Measurements from ENCODE around the gene MLH1. TPM values are rescaled to one million over a fixed set of nuclear protein-coding genes. Genes with fewer than 3 reads are reported as not detected.

Gene MLH1
- total and polyA plus RNA-seq, 2 of the 8 experiments (the other 6 are each of a cell fraction or from before 2014, with no cell fraction given) = 36.4 to 47.3 TPM

DNA sequence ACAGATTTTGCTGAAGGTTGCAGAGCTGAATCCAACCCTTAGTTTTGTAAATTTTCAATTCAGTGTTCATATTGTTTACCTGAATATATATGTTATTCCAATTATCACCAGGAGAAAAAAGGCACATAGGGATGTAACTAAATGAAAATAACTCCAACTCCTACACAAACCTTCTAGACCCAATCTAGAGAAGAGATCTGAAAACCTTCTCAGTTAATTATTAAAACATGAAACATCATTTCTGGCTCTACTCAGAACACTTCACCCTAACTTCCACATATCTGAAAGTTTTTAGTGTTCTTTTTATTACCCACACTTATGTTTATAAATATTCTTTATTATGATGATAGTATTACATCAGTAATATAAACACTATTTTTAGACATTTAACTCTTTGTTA, 104.5 kb downstream of the MLH1 start:
- H2BK12ac ChIP-seq (ENCODE audit: low read depth, low read length) = no peak overlapping the region
- H3K4me2 ChIP-seq (ENCODE audit: insufficient read depth in 1 of 2, low read depth in 2 of 2, low read length in 2 of 2) = no peak overlapping the region
- H2AK5ac ChIP-seq (ENCODE audit: low read depth, low read length) = no peak overlapping the region
- ChIA-PET CTCF (ENCODE audit: partially characterized antibody) (no interaction called here), POLR2A (ENCODE audit: partially characterized antibody) (no interaction called here)
- no peaks in the 10 kb centered on the region for H3K36me3 ChIP-seq (ENCODE audit: control insufficient read depth in 2 of 4, insufficient read depth in 4 of 4, low read length in 3 of 4)
- no peak overlapping the region for H4K91ac ChIP-seq (replicated peaks; ENCODE audit: insufficient read length, low read length)
- no peaks in the 10 kb centered on the region for H3K4me1 ChIP-seq (replicated peaks in 1 of 4; ENCODE audit: control insufficient read depth in 3 of 4, insufficient read depth in 4 of 4, low read length in 3 of 4)
- H3K79me2 ChIP-seq (ENCODE audit: control insufficient read depth in 1 of 2, insufficient read depth in 2 of 2, low read length in 2 of 2) = no peaks in the 10 kb centered on the region
- no peak overlapping the region for H3K4ac ChIP-seq (replicated peaks; ENCODE audit: insufficient read length, low read depth, low read length)
- H3K9ac ChIP-seq (replicated peaks in 1 of 4; ENCODE audit: extremely low read depth in 1 of 4, low read depth in 3 of 4, low read length in 3 of 4) = no peak overlapping the region
- H3K14ac ChIP-seq (ENCODE audit: insufficient read length) = no peak overlapping the region
- no peak overlapping the region for H2BK15ac ChIP-seq (ENCODE audit: low read length)
- no peak overlapping the region for H3K18ac ChIP-seq (ENCODE audit: extremely low read depth, low read length)
- H3K79me1 ChIP-seq (ENCODE audit: low read depth, low read length) = no peaks in the 10 kb centered on the region
- H3K56ac ChIP-seq (replicated peaks; ENCODE audit: insufficient read length, low read depth, low read length) = no peak overlapping the region
- FAIRE-seq (no peak), DNase-seq (ENCODE audit: low read depth in 1 of 2, low spot score in 2 of 2) (no peak)
- H2BK120ac ChIP-seq (replicated peaks; ENCODE audit: low read depth, low read length) = no peak overlapping the region
- H3K9me3 ChIP-seq (ENCODE audit: insufficient read depth in 2 of 2, low read depth in 1 of 2, low read length in 1 of 2) = no peaks in the 10 kb centered on the region
- H3K27me3 ChIP-seq (replicated peaks in 1 of 4; ENCODE audit: control insufficient read depth in 3 of 4, extremely low read depth in 1 of 4, insufficient read depth in 3 of 4, low read length in 3 of 4) = no peaks in the 10 kb centered on the region
- no peak overlapping the region for H3K4me3 ChIP-seq (ENCODE audit: extremely low read depth in 1 of 4, insufficient read depth in 2 of 4, low read depth in 3 of 4, low read length in 4 of 4)
- no peak overlapping the region for H3K23ac ChIP-seq (ENCODE audit: insufficient read length)
- no peak overlapping the region for H4K8ac ChIP-seq (ENCODE audit: extremely low read depth, insufficient read depth, low read length)
- H2BK20ac ChIP-seq (ENCODE audit: low read length) = no peak overlapping the region
- H2BK5ac ChIP-seq (ENCODE audit: low read depth, low read length) = no peak overlapping the region
- H4K20me1 ChIP-seq (replicated peaks in 1 of 2; ENCODE audit: control insufficient read depth in 1 of 2, insufficient read depth in 2 of 2, low read length in 2 of 2) = peaks cover 0 to 1% of the 10 kb centered on the region in 2 experiments
- no peaks in the 10 kb centered on the region for H3K23me2 ChIP-seq (ENCODE audit: low read depth, low read length)
- H4K5ac ChIP-seq (ENCODE audit: insufficient read length, low read depth, low read length) = no peak overlapping the region
- H2AFZ ChIP-seq (ENCODE audit: low read length) = no peak overlapping the region
- H3K27ac ChIP-seq (ENCODE audit: low read depth, low read length) = no peak overlapping the region
- TF ChIP-seq BACH1 (IDR thresholded peaks at IDR 0.05; ENCODE audit: low read length) (no peak), CTBP2 (IDR thresholded peaks at IDR 0.05; ENCODE audit: borderline replicate concordance, insufficient read depth, insufficient read length, low read length) (no peak), TCF12 (IDR thresholded peaks at IDR 0.05; ENCODE audit: low read depth, low read length) (no peak), JUN (IDR thresholded peaks at IDR 0.05; ENCODE audit: low read depth, low read length) (no peak), SP1 (IDR thresholded peaks at IDR 0.05; ENCODE audit: low read depth, low read length) (no peak), NRF1 (IDR thresholded peaks at IDR 0.05; ENCODE audit: low read depth, low read length) (no peak), ZNF274 (IDR thresholded peaks at IDR 0.05; ENCODE audit: borderline replicate concordance, extremely low read depth, low read length) (no peak), TAF1 (IDR thresholded peaks at IDR 0.05; ENCODE audit: low read depth, low read length) (no peak), BRCA1 (IDR thresholded peaks at IDR 0.05; ENCODE audit: low read depth, low read length) (no peak), CHD1 (IDR thresholded peaks at IDR 0.05; ENCODE audit: low read depth, low read length) (no peak), CREB1 (IDR thresholded peaks at IDR 0.05) (no peak), SIN3A (conservative IDR thresholded peaks at IDR 0.05 in 1 of 2, IDR thresholded peaks at IDR 0.05 in 1 of 2; ENCODE audit: low read depth in 1 of 2, low read length in 2 of 2) (no peak), BCL11A (IDR thresholded peaks at IDR 0.05; ENCODE audit: low read depth in 2 of 2, low read length in 2 of 2) (no peak)
- TF ChIP-seq, protein P1, sequence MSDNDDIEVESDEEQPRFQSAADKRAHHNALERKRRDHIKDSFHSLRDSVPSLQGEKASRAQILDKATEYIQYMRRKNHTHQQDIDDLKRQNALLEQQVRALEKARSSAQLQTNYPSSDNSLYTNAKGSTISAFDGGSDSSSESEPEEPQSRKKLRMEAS (IDR thresholded peaks at IDR 0.05) = no peak

Data from H1 (cell line).